Right lobe of liver (tissue), 6 donors: ENCODE data around the gene REPS1. TPM values are rescaled to one million over a fixed set of nuclear protein-coding genes. Genes with fewer than 3 reads are reported as not detected.

Source experiments
- ATAC-seq, 4 donors: fragments of 200-7000 bp; cut with Tn5 transposase; one replicate each; pipeline ENCODE4 v1.9.1; 2020; ENCODE audit warnings: mild to moderate bottlenecking in 4 of 4, moderate library complexity in 4 of 4
- DNase-seq, 3 donors: peaks; one replicate each; pipeline ENCODE4 v3.0.0-alpha.2; 2020
- H3K27ac ChIP-seq, 3 donors: fragments of 200-600 bp; one replicate each; pipeline ENCODE4 v1.8.0; 2022
- H3K27me3 ChIP-seq, 2 donors: fragments of 200-600 bp; one replicate each; pipeline ENCODE4 v1.8.0; 2022
- H3K36me3 ChIP-seq, 4 donors: fragments of 200-600 bp; sonication (generic) in 1 of 4; one replicate each; pipeline versions ENCODE4 v1.5.1 to v1.8.0; 2017 to 2022; ENCODE audit warnings: control low read depth in 1 of 4
- H3K4me1 ChIP-seq, 4 donors: fragments of 200-600 bp; sonication (generic) in 1 of 4; one replicate each; pipeline versions ENCODE4 v1.5.1 to v1.8.0; 2017 to 2022; ENCODE audit warnings: control low read depth in 1 of 4
- H3K4me3 ChIP-seq, 3 donors: fragments of 200-600 bp; one replicate each; pipeline ENCODE4 v1.8.0; 2022
- H3K9me3 ChIP-seq, 4 donors: fragments of 200-600 bp; sonication (generic) in 1 of 4; one replicate each; pipeline versions ENCODE4 v1.5.1 to v1.8.0; 2017 to 2022; ENCODE audit warnings: control low read depth in 1 of 4
- POLR2A ChIP-seq: fragments of 450-650 bp; IDR thresholded peaks from one replicate; pipeline ENCODE4 v1.6.1; 2017; ENCODE audit warnings: antibody characterized with exemption, mild to moderate bottlenecking
- WGBS: methylation state at CpG from one replicate; pipeline ENCODE4 v1.1.6; 2018; ENCODE audit warnings: low coverage, low lambda C conversion rate; ENCODE audit not compliant: insufficient coverage; ENCODE audit errors: missing lambda C conversion rate; 5-methylcytosine and 5-hydroxymethylcytosine counted together
- intact Hi-C, 2 donors: fragments of 100-400 bp; cut with DNase I; formaldehyde crosslinking; loops; one replicate each; pipeline versions ENCODE4 v1.11.2 to v1.14.1; 2022
- total RNA-seq, 6 experiments: library from RNA; depleted of rRNA in 2 of 6; stranded (reverse); fragments of >200 nt in 2 of 6; fragmentation: NEBNext Ultra II Directional in 3 of 6; extraction: Animal tissue kit (Norgen Biotek cat#: 25700) in 3 of 6; gene quantifications; one replicate each; pipeline versions ENCODE4 v1.1.0 to v1.2.4, GENCODE V29; 2016 to 2023
- TF ChIP-seq, protein P1 (sequence below), 4 donors: fragments of 200-600 bp in 3 of 4; fragments of 450-650 bp in 1 of 4; IDR thresholded peaks; one replicate each; pipeline versions ENCODE4 v1.5.1 to v1.8.0; 2016 to 2022; ENCODE audit warnings: antibody characterized with exemption in 4 of 4, mild to moderate bottlenecking in 2 of 4
- donor health status: DM: no; HTN: yes; CAD: no.
- donor health status: DM: no; HTN: no; CAD: no.
- donor health status: DM: no; HTN: no; CAD: no.
- donor health status: DM: no; HTN: yes; CAD: no.
- donor health status: DM: no; HTN: yes; CAD: no.

Gene REPS1
- total RNA-seq, 6 experiments from 2014 or later, result 17.0 to 68.0 (median 34.0) TPM

DNA sequence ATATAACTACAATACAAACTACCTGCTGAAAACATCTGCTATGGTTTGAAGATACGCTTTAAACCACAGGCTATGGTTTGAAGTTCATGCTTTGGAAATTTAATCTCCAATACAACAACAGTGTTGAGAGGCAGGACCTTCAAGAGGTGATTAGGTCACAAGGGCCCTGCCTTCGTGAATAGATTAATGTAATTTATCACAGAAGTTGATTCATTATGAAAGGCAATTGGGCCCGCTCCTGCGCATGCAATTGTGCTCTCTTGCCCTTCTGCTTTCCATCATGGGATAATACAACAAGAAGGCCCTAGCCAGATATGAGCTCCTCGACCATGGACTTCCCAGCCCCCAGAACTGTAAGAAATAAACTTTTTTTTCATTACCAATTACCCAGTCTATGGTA is 21.2 kb downstream of the REPS1 start:
- Histone ChIP-seq H3K36me3 (no peaks in the 10 kb centered on the region), H3K4me1 (peaks cover 0 to 29% (median 0%) of the 10 kb centered on the region in 4 donors), H3K27ac (no peak overlapping the region), H3K27me3 (no peaks in the 10 kb centered on the region), H3K9me3 (no peaks in the 10 kb centered on the region), H3K4me3 (no peak overlapping the region)
- intact Hi-C loops, result no loop called here
- no peak for ATAC-seq
- TF ChIP-seq, protein P1, sequence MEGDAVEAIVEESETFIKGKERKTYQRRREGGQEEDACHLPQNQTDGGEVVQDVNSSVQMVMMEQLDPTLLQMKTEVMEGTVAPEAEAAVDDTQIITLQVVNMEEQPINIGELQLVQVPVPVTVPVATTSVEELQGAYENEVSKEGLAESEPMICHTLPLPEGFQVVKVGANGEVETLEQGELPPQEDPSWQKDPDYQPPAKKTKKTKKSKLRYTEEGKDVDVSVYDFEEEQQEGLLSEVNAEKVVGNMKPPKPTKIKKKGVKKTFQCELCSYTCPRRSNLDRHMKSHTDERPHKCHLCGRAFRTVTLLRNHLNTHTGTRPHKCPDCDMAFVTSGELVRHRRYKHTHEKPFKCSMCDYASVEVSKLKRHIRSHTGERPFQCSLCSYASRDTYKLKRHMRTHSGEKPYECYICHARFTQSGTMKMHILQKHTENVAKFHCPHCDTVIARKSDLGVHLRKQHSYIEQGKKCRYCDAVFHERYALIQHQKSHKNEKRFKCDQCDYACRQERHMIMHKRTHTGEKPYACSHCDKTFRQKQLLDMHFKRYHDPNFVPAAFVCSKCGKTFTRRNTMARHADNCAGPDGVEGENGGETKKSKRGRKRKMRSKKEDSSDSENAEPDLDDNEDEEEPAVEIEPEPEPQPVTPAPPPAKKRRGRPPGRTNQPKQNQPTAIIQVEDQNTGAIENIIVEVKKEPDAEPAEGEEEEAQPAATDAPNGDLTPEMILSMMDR (IDR thresholded peaks at IDR 0.05), result no peak
- no peak for TF ChIP-seq POLR2A
- DNase-seq, result no peak
- WGBS, result 81% methylated on average over 3 of the region's 5 CpGs

DNA sequence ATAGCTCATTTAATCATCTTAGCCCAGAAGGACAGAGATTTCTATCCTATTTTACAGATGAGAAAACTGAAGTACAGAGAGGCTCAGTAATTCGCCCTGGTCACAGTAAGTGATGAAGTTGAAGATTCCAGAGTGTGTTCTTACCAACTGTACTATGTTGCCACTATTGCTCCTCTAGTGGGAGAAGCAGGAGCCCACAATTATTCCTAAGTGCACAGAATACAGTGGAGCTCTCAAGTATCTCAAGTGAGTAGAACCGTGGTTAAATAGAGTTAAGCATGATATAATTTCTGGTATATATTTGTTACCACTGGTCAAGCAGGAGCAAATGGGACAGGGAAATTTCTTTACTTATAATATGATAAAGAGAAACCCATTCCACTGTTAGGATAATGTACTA is 22.1 kb downstream of the REPS1 start:
- 100% methylated on average over 1 of the region's 2 CpGs for WGBS
- TF ChIP-seq, protein P1 (IDR thresholded peaks at IDR 0.05), result no peak
- no peak for TF ChIP-seq POLR2A
- Histone ChIP-seq H3K4me1 (peaks cover 0 to 20% (median 0%) of the 10 kb centered on the region in 4 donors), H3K4me3 (no peak overlapping the region), H3K27me3 (no peaks in the 10 kb centered on the region), H3K36me3 (no peaks in the 10 kb centered on the region), H3K27ac (no peak overlapping the region), H3K9me3 (no peaks in the 10 kb centered on the region)
- intact Hi-C loops, result no loop called here
- ATAC-seq (no peak), DNase-seq (no peak)

- TF ChIP-seq, protein P1 (IDR thresholded peaks at IDR 0.05), result no peak
- no peak for TF ChIP-seq POLR2A
- intact Hi-C loops, result no loop called here
These were observed 22.7 kb downstream of the REPS1 start for GRCh38 chr6:138965291-138965874.

GRCh38 chr6:138964012-138964411 is 24.0 kb downstream of the REPS1 start:
- H3K27ac ChIP-seq, result peak overlapping the region in 1 of 3 donors; percentile 14
- H3K27me3 ChIP-seq, result no peaks in the 10 kb centered on the region
- H3K9me3 ChIP-seq, result no peaks in the 10 kb centered on the region
- H3K4me1 ChIP-seq, result peaks cover 0 to 15% (median under 1%) of the 10 kb centered on the region in 4 donors
- H3K4me3 ChIP-seq, result no peak overlapping the region
- no peaks in the 10 kb centered on the region for H3K36me3 ChIP-seq
- TF ChIP-seq POLR2A, result no peak
- TF ChIP-seq, protein P1 (IDR thresholded peaks at IDR 0.05), result no peak
- no peak for ATAC-seq
- WGBS, result 100% methylated on average over 1 of the region's 1 CpG
- intact Hi-C loops, result no loop called here
- no peak for DNase-seq

More at GRCh38 chr6:138965291-138965874, 22.7 kb downstream of the REPS1 start:
- no peaks in the 10 kb centered on the region for H3K27me3 ChIP-seq
- no peak overlapping the region for H3K27ac ChIP-seq
- no peak for ATAC-seq
- peaks cover 0 to 14% (median 0%) of the 10 kb centered on the region in 4 donors for H3K4me1 ChIP-seq
- H3K9me3 ChIP-seq, result no peaks in the 10 kb centered on the region
- WGBS, result 94% methylated on average over 4 of the region's 4 CpGs
- no peak for DNase-seq
- no peaks in the 10 kb centered on the region for H3K36me3 ChIP-seq
- H3K4me3 ChIP-seq, result no peak overlapping the region
